Astrocyte of the hippocampus (primary cell): Measurements from ENCODE around the gene HCFC2.
"Not testable (repeated sequence)": the region's sequence is repeated elsewhere in the genome, so short reads cannot be mapped to it uniquely, and the experiment has no call there.

ENCODE experiments used
- DNase-seq: peaks from one replicate; pipeline ENCODE4 v3.0.0; 2011; ENCODE audit warnings: low read depth, low spot score

Gene HCFC2

DNA sequence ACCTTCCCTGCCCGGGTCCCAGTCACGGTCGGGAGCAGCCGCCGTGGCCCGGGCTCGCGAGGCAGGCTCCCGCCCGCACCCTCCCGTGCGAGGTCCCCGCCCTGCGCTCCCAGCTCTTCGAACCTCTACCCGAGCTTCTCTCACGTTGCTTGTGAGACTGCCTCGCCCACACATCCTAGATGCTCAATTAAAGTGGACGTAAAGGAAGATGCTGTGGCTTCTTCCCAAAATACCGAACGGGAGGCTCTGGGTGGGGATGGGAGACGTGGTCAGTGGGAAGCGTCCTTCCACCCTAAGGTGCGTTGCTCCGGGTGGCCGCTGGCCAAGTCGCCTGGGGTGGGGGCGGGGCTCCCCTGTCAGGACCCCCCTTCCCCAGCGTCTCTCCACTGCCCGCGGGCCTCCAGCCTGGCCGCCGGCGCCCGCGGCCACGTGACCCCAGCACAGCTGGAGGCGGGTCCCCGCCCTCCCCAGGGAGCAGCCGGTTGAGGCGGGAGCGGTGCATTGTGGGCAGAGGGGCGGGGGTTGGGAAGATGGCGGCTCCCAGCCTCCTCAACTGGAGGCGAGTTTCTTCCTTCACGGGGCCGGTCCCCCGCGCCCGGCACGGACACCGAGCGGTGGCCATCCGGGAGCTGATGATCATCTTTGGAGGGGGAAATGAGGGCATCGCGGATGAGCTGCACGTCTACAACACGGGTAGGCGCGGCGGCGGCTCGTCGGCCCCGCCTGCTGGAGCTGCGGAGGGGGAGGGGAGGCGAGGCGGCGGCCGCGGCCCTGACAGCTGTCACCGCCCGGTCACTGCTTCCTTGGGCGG is at the start of gene HCFC2:
TSS of gene HCFC2 (plus strand) at position 501 of the 811 bp plus-strand sequence. CDS start at position 531, 30 bp downstream.
- peak; percentile 97 for DNase-seq

- DNase-seq, result not testable (repeated sequence)
Observed at GRCh38 chr12:104021862-104022261, 42.5 kb upstream of the HCFC2 start.

DNA sequence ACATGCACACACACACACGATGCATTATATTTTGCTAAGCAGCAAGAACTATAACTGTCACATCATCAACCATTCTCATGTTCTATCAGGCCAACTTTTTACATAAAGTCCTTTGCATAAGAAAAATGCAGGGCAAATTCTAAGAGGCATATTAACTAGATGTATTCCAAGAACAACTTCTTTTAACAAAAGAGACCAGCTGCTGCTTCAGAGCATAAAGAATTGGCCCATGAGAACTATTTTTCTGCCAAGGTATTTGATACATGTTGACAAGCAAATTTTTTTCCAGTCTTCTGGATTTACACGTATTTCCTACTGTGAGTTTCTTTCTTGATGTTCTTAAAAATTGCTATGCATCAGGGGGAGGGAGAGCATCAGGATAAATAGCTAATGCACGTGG is 41.5 kb upstream of the HCFC2 start:
- DNase-seq, result no peak

DNA sequence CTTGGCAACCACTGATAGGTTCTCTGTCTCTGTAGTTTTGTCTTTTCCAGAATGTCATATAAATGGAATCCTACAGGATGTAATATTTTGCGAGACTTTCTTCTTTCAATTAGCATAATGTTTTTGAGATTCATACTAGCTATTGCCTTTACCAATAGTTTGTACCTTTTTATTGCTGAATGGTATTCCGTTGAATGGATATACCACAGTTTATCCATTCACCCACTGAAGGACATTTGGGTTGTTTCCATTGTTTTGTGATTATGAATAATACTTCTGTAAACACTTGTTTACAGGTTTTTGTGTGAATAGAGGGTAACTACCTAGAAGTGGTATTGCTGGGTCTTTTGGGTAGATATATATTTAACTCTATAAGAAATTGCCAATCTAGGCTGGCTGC is 40.6 kb upstream of the HCFC2 start:
- DNase-seq, result no peak

DNA sequence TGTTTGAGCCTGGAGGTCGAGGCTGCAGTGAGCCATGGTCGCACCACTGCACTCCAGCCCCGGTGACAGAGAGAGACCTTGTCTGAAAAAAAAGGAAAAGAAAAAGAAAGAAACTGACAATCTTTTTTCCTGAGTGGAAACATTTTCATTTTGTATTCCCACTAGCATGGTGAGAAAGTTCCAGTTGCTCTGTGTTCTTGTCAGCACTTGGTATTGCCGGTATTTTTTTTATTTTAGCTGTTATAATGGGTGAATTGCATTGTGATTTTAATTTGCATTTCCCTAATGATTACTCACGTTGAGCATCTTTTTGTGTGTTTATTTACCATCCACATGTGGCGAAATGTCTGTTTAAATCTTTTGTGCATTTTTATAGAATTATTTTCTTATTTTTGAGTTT is 40.0 kb upstream of the HCFC2 start:
- DNase-seq, result no peak

- no peak for DNase-seq
Observed at GRCh38 chr12:104025771-104026170, 38.6 kb upstream of the HCFC2 start.

DNA sequence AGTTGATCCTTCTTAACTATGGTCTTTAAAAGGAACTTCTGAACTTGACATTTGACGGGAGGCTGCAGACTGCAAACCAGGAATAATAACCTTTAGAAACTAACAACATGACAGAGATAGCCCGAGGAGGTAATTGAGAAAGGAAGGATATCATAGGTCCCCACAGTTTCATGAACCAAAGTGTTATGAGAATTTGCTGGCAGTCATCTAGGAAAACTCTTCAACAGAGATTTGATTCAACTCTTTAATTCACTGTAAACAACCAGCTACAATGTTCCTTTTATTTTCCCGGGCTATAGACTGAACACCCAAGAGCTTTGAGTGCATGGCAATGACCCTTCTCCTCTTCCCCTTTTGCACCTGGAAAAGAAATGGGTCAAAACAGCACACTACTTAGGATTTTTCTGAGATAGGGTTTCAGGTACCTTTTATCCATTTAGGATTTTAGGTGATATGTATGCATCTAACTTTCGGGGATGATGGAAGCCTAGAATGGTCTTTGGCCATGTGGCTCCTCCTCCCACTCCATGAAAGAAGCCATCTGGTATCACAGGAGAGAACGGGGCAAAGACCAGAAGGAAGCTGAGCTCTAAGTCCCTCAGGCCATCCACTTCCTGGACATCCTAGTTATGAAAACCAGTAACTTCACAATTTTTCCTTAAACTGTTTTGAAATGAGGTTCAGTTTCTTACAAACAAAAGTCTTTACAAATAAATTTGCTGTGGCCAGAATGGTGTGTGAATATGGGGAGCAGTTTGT is 37.3 kb upstream of the HCFC2 start:
- DNase-seq, result no peak

DNA sequence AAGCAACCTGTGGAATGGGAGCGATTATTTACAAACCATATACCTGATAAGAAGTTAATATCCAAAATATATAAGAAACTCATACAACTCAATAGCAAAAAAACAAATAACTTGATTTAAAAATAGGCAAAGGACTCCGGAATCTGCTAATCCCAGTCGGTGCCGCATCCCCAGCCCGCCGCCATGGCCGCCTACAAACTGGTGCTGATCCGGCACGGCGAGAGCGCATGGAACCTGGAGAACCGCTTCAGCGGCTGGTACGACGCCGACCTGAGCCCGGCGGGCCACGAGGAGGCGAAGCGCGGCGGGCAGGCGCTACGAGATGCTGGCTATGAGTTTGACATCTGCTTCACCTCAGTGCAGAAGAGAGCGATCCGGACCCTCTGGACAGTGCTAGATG is 33.7 kb upstream of the HCFC2 start:
- not testable (repeated sequence) for DNase-seq

DNA sequence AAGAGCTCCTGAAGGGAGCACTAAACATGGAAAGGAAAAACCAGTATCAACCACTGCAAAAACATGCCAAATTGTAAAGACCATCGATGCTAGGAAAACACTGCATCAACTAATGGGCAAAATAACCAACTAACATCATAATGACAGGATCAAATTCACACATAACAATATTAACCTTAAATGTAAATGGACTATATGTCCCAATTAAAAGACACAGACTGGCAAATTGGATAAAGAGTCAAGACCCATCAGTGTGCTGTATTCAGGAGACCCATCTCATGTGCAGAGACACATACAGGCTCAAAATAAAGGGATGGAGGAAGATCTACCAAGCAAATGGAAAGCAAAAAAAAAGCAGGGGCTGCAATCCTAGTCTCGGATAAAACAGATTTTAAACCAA is 28.2 kb upstream of the HCFC2 start:
- not testable (repeated sequence) for DNase-seq

DNA sequence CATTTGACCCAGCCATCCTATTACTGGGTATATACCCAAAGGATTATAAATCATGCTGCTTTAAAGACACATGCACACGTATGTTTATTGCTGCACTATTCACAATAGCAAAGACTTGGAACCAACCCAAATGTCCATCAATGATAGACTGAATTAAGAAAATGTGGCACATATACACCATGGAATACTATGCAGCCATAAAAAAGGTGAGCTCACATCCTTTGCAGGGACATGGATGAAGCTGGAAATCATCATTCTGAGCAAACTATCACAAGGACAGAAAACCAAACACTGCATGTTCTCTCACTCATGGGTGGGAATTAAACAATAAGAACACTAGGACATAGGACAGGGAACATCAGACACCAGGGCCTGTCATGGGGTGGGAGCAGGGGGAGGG is 24.6 kb upstream of the HCFC2 start:
- not testable (repeated sequence) for DNase-seq

DNA sequence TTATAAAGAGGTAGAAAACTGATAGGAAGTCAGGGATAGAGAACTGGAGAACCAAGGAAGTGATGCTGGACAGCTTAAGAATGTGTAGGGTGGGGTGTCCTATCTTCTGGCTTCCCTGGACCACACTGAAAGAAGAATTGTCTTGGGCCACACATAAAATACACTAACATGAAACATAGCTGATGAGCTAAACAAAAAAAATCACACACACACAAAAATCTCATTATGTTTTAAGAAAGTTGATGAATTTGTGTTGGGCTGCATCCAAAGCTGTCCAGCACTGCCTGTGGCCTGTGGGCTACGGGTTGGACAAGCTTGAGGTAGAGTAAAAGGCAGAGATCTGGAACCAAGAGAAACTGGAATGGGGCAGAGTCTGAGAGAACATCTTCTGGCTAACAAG is 21.8 kb upstream of the HCFC2 start:
- no peak for DNase-seq

- DNase-seq, result no peak
Observed at GRCh38 chr12:104044158-104044557, 20.2 kb upstream of the HCFC2 start.

DNA sequence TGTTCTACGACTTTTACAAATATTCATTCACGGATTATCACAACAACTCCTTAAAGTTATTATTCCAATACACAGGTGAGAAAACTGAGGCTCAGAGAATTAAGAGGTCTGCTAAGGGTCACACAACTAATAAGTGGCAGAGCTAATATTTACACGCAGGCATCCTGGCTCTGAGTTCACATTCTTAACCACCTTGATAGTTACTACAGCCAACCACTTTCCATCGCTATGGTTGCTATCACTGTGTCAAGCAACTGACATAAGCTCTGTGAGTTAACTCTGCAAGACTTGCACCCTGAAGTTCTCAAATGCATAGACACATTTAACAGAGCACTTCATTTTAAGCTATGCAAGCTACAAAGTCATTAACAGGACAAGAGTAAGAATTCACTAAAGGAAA is 18.0 kb upstream of the HCFC2 start:
- no peak for DNase-seq

DNA sequence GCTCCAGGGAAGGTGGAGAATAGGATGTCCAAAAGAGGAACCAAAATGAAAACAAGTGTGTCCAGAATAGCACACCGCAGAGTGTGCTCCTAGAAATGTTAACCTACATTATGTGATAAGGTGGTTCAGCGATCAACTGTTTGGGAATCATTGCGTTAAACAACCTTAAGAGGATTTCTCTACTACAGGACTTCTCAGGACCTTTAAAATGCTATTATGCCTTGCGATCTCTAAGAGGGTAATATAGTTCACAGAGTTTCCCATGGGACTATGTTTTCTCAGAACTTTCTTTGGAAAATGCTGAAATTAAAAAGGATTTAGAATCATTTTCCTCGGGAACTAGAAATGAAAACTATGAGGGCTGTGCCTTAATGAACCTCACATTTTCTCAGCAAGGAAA is 16.2 kb upstream of the HCFC2 start:
- DNase-seq, result no peak

- no peak for DNase-seq
Observed at GRCh38 chr12:104048811-104049210, 15.5 kb upstream of the HCFC2 start.

DNA sequence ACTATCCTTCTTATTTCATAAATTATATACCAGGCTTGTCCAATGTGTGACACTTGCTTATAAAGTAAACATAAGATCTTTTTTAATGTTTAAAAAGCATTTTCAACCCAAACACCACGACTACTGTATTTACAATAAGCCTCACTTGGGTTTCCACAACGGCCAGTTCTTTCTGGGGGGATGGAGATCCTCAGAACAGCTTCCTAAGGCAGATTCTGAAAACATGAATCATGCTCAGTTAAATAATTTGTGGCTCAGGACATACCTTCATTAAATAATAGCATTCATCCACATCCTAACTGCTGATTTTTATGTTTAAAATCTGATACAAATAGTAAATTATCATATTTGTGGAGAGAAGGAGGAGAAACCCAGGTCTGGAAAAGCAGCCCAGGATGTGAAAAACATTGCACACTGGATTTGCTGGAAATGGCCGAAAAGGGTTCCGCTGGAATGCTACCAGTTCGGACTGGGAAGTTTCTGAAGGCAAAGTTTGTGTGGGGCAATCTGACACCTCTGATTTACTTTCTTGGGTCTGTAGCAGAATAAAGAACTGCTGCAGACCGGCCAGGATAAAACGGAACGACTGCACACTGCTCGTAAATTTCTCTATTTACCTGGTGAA is 14.9 kb upstream of the HCFC2 start:
- DNase-seq, result peak; percentile 66

DNA sequence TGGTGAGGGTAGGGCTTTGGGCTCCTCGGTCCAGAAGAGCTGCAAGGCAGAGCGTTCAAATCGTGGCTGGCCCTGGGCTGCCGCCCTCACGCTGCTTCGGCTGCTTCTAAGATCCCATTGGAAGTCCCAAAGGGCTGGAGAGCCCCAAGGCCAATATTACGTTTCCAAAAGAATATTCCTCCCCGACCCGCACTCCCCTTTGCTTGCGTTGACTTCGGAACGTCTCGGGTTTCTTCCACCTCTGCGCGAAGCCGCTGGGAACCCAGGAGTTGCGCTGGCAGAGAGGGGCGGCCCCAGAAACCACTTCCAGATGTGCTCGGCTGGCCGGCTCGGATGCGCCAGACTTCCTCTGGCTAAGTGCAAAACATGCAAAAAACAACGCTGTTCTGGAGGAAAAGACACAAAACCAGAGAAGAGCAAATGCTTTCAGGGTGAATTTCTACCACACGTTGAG is 14.4 kb upstream of the HCFC2 start, which contains the start of gene GLT8D2:
TSS of gene GLT8D2 (minus strand) at position 285 of the 454 bp plus-strand sequence. CDS start 30,539 bp downstream, outside the sequence.
- DNase-seq, result peak; percentile 66

- no peak for DNase-seq
Observed at GRCh38 chr12:104050436-104050835, 13.9 kb upstream of the HCFC2 start.

DNA sequence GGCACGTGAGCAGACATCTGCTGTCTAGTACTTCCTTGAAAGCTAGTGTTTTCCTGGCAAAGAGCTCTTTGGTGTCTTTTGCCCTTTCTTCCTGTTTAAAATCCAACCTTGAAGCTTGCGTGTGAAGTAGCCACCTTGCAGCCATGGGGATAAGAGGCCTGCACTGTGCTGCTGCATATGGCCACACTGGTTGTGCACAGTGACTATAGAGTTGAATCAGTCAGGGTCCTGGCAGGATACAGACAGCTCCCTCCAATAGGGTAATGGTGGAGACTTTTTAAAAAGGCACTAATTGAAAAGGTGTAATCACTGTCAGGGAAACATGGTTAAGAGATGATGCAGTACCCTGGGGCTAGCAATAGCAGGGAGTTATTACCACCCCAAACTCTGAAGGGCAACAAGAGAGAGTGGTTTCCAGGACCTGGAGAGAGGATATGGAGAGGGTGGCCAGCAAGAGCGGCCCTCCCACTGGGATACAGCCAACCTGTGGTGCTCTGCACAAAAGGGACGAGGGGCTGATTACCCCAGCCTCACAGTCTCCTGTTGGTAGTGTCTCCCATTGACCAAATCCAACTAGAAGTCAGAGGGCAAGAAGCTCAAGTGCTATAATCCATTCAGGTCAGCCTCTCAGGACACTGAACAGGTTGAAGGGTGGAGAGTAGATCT is 9.5 kb upstream of the HCFC2 start:
- no peak for DNase-seq

DNA sequence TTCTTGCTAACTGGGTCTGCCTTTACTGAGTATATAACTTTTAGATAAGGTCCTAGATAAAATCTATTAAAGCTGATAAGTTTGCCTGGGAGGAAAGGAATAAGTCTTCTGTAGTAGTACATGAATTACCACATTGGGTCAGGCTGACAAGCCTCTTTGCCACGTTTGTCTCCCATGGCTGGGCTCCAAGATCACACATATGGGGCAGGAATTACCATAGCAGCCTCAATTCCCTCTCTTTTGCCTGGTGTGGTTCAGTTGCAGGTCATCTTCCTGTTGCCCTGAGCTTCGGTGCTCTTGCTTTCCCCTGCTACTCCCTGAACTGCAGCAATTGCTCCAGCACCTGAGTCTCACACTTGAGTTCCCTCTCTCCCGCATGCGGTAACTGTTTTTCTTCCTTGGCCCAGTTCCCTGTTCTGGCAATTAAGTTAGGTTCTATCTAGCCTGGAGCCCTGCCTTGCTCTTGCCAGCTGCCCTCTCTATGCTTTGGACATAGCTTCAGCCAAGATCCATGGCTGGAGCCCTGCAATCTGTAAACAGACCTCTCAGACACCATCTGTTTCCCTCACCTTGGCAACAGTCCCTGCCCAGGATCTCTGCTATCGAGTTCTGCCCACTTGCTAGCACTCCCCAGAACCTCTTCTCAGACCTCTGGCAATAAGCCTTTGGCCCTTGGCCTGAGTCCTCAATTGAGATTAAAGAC is 8.5 kb upstream of the HCFC2 start:
- peak; percentile 41 for DNase-seq

- DNase-seq, result no peak
Observed at GRCh38 chr12:104056419-104056972, 7.8 kb upstream of the HCFC2 start.
